AG08395 (cell line): Measurements from ENCODE around the gene ETHE1.

Experiments used
- DNase-seq: peaks from one replicate; pipeline ENCODE4 v3.0.0; 2012; ENCODE audit warnings: mixed read lengths, low spot score

ETHE1 gene

DNA sequence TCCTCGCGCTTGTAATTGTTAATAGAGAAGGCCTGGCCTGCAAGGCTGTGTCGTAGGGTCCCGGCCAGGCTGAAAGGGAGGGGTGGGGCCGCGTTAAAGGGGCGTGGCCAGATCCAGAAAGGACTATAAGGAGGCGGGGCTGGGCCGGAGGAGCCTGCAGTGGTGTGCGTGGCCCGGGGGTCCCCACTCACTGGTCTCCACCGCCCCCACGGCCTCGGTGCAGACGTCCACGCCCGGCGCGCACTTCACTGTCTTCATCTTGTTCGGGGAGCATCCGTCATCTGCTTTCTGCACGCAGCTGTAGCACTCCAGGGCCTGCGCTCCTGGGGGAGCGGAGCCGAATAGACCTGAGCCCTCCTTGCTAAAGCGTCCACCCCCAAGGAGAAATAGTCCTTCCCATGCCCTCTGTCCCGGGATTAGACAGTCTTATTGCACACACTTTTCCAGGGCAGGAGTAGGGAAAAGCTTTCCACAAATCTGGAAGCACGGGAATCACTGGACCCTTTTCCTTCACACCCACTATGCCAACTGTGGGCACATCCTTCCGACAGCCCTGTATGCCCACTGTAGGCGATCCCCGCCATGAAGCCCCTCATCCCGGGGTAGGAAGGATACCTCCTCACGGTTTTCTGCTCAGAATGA lies 62.7 kb downstream of the ETHE1 start:
- DNase-seq: no peak

- peak; percentile 97 for DNase-seq
Observed at GRCh38 chr19:43463381-43464133, 63.4 kb downstream of the ETHE1 start.

DNA sequence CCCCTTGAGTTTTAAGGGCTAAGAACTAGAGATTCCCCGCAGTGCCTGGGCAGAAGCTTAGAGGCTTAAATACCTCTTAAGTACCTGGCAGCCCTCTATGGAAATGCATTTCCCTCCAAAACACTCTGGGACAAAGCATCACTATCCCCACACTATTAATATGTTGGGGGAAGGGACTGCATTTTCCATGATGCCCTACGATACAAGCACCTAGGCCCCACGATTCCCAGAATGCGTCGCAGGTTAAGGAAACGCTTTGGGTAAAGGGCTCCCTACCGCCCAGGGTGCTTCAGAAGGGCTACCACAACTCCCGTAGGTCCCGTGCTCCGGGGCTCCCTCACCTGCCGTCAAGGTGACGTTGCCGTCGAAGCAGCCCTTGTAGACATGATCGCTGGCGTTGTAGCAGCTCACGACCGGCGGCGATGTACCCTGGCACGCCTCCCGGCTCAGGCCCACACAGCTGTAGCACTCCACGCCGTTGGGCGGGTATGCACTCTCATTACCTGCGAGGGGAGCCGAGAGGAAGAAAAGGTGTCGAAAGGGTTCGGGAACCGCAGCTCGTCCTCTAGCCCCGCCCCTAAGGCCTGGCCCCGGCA lies 64.1 kb downstream of the ETHE1 start:
- no peak for DNase-seq

DNA sequence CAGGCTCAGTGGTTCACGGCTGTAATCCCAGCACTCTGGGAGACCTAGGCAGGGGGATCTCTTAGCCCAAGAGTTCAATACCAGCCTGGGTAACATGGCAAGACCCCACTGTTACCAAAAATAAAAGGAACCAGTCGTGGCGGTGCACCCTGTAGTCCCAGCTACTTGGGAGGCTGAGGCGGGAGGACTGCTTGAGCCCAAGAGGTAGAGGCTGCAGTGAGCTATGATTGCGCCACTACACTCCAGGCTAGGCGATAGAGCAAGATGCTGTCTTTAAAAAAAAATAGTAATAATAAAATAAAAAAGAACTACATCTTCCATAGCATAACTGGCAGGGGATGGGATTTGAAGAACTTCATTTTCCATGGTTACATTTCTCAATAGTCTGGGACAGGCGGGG lies 64.6 kb downstream of the ETHE1 start:
- no peak for DNase-seq

GRCh38 chr19:43461303-43461702 lies 65.7 kb downstream of the ETHE1 start:
- no peak for DNase-seq

DNA sequence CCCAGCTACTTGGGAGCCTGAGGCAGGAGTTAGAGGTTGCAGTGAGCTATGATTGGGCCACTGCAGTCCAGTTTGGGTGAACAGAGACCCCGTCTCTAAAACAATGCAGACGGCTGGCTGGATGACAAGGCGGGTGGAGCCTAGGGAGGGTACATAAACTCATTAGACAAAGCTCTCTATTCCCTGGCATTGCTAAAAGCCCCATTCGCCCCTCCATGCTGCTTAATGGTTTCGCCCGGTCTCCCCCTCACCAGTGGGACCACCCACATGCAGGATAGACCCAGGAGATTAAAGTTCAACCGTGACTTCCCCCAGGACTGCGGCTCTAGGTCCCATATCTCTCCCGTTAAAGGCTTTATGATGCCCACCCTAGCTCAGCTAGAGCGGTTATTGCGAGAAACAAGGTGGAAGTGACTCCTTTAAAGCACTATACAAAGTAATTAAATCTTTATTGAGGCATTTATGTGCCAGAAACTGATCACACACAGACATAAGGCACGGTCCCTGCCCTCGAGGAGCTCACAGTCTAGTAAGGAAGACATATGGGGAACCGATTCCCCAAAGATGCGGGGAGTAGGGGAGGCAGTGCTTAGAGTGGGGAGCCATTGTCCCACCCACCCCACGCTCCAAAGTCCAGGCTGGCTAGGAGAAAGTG lies 66.5 kb downstream of the ETHE1 start:
- no peak for DNase-seq

GRCh38 chr19:43457809-43458208 lies 69.2 kb downstream of the ETHE1 start:
- no peak for DNase-seq
